Effector CD4-positive, alpha-beta T cell (primary cell): ENCODE results near the gene SSR1.
"Not testable (repeated sequence)": the region's sequence is repeated elsewhere in the genome, so short reads cannot be mapped to it uniquely, and the experiment has no call there.

ENCODE experiments used
- DNase-seq: peaks from one replicate; pipeline ENCODE4 v3.0.0-alpha.2; 2020

The SSR1 gene

DNA sequence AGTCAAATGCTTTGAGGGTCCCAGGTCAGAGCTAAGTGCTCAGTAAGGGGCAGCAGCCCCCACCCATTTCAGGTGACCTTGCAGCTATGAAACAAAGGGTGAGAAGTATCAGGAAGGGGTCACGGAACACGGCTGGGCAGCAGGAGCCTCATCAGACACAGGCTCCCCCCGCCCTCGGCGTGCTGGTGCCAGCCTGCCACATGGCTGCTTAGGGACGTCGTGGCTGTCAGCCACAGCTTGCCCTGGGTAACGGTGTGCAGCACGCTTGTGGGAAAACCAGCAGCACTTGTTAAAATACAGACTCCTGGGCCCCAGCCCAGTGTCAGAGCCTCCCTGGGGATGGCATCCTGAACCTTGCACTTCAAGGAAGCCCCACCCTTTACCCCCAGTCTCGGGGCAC, 39.3 kb downstream of the SSR1 start:
- DNase-seq, result no peak

DNA sequence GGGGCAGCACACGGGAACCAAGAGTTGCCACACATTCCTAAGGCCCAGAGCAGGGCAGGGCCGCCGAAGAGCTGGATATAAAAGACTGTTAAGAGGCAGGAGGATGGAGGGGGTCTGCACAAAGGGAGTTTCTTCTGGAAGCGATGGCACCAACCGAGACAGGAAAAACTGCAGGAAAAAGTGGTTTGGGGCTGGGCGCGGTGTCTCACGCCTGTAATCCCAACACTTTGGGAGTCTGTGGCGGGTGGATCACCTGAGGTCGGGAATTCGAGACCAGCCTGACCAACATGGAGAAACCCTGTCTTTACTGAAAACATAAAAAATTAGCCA, 41.8 kb downstream of the SSR1 start:
- DNase-seq, result no peak

DNA sequence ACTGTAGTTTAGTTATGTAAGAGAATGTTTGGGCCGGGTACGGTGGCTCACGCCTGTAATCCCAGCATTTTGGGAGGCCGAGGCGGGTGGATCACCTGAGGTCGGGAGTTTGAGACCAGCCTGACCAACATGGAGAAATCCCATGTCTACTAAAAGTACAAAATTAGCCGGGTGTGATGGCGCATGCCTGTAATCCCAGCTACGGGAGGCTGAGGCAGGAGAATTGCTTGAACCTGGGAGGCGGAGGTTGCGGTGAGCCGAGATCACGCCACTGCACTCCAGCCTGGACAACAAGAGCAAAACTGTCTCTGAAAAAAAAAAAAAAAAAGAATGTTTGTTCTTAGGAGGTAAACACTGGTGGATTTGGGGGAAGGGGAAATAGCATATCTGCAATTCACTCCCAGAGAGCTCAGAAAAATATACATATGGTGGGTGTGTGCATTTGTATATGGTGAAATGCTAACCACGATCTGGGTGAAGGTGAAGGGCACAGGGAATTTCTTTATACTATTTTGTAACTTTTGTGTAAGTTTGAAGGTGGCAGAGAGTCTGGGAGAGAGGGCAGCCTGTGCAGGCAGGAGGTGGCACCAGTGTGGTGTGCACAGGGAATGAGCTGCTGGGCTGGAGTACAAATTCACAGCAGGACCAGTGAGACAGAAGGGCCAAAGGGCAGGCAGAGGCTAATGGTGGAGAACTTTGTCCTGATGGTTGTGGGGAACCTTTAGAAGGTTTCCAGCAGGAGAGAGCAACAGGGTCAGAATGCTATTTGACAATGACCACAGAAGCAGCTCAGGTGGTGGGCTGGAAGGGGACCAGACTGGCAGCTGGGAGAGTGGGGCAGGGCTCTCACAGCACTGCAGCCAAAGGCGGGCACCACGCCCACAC, 42.4 kb downstream of the SSR1 start:
- no peak for DNase-seq

DNA sequence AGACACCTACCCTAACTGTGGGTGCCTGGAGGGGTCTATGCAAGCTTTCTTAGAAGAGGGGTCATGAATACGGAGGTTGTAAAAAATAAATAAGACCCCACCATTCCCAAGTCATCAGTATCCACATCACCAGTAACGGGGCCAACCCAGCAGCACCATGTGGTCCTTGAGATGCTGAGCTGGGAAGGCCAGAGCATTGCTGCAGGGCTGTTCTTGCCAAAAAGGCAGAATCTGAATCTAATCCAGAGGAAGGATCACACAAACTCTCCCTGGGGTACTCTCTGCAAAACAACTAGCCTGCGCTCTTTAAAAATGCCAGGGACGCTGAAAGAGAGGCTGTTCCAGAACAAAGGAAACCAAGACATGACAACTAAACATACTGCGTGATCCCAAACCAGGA, 43.2 kb downstream of the SSR1 start:
- DNase-seq, result no peak

DNA sequence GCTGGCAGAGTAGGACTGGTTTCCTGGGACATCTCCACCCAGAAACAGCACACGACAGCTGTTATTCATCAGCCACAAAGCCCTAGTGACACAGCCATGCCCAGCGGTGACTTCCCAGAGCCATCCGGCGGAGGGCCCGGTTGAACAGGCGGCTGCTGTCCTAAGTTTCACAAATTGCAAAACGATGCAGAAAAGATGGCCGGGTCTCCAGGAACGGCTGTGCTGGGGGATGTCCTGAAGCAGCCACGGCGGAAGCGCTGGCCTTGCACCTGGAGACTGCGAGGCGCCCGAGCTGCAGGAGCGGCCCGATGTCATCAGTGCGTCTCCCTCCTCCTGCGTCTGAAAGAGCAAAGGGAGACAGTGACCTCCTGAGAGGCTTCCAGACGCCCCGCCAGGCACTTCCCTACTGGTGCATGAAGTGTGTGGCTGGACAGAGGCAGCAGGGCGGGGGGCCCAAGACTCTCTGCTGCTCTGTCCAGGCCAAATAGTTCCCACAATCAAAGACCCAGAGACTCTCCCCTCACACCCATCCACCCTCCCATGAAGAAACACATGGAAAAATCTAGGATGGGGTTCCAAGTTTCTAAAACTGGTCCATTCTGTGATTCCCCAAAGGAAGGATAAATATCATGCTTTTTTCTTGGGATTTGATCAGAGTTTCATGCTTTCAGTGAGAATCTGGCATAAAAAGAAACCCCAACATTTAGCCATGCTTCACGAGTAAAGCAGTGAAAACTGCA, 44.0 kb downstream of the SSR1 start:
- no peak for DNase-seq

DNA sequence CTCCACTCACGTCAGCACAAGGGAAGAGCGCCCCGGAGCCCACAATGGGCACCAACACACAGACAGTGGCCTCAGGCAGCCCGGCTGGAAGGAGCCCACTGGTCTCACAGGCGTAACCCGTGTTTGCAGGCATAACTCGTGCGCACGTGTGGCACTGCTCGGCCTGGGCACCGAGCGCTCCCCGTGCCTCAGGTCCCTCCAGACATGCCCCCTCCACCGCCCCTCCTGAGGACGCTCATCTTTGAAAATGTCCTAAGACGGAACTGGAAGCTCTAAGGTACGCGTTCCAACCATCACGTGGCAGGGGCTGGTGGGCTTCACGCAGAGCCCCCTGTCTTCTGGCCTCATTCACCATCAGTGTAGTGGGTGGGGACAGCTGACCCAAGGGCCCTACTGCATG, 44.6 kb downstream of the SSR1 start:
- DNase-seq, result no peak

DNA sequence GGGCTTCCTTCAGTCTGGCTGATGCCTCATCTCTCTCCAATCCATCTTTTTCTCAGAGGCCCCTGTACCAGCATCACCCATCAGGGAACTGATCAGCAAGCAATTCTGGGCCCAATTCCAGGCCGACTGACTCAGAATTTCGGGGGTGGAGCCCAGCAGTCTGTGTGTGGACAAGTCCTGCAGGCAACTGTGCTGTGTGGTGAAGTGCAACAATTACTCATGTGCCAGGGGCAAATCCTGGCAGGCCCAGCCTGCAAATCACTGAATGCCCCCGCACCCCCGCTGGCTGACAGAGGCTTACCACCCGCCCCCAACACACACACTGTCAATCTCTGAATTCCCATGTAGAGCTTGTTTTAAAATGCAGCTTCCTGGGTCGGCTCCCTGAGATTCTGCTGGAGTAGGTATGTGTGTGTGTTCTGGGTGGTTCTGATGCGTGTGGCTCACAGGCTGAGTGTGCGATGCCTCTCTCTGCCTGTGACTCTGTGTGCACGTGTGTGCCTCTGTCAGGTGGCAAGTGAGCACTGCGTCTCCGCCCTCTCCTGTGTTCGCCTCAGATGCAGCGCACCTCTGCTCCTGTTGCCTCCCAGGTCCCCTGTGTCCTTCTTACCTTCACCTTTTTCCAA, 45.4 kb downstream of the SSR1 start:
- no peak for DNase-seq

DNA sequence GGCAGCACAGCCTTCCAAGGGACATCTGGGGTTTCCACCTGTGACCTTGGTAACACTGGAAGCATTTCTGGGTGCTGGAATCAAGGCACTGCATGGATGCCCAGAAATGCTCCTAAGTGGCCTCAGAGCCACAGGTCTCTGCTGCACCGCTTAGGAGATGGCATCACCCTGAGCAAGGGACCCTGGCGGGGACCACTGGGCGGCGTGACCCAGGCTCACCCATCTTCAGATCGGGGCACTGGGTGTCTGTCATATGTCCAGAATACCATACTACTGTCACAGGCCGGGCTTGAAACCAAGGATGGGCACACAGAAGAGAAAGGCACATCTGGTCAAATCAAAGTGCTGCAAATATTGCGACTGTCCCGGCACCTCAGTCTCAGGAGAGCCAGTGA, 45.9 kb downstream of the SSR1 start:
- DNase-seq, result no peak

DNA sequence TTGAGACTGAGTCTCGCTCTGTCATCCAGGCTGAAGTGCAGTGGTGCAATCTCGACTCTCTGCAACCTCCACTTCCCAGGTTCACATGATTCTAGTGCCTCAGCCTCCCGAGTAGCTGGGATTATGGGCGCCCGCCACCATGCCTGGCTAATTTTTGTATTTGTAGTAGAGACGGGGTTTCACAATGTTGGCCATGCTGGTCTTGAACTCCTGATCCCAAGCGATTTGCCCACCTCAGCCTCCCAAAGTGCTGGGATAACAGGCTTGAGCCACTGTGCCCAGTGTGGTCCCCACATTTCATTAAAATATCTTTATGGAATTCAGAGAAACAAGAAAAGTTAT, 47.6 kb downstream of the SSR1 start:
- DNase-seq, result not testable (repeated sequence)

DNA sequence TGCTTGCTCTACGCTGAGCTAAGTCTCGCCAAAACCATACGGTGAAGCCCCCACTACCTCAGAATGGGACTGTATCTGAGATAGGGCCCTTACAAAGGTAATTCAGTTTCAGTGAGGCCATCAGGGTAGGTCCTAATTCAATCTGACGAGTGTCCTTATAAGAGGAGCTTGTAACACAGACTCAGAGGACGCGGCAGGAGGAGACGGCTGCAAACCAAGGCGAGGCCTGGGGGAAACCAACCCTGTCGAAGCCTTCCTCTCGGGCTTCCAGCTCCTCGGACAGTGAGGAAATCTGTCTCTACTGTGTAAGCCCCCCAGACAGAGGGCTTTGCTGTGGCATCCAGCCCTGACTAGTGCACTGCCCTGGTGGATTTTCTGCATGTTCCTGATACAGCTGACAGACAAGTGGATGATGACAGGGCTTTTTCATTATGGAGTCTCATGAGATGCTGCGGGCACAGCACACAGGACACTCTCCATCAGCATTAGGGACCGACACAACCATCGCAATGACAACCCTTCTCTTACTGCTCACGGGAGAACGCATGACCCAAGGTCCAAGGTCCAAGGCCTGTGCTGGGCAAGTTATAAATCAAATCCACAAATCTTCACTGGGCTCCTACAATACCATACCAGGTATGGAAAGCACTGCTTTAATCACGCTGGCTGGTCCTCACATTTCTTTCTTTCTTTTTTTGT, 48.2 kb downstream of the SSR1 start:
- DNase-seq, result no peak

DNA sequence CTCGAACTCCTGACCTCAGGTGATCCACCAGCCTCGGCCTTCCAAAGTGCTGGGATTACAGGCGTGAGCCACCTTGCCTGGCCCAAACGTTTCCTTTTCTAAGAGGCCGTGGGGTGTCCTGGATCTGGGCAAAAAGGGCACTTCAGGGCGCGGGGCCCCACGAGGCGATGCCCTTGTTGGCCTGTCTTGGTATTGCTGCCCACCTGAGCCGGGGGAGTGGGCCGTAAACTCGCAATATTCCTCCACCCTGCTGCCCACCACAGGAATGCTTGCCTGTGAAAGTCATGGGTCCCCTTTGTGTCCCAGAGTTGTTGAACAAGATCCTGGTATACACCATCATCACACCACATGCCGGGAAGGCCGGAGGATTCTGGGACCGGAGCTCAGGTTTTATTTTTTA, 49.0 kb downstream of the SSR1 start:
- no peak for DNase-seq

DNA sequence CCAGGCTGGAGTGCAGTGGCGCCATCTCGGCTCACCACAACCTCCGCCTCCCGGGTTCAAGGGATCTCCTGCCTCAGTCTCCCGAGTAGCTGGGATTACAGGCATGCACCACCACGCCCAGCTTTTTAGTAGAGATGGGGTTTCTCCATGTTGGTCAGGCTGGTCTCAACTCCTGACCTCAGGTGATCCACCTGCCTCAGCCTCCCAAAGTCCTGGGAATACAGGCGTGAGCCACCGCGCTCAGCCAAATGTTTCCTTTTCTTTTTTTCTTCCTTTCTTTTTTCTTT, 49.5 kb downstream of the SSR1 start:
- not testable (repeated sequence) for DNase-seq

DNA sequence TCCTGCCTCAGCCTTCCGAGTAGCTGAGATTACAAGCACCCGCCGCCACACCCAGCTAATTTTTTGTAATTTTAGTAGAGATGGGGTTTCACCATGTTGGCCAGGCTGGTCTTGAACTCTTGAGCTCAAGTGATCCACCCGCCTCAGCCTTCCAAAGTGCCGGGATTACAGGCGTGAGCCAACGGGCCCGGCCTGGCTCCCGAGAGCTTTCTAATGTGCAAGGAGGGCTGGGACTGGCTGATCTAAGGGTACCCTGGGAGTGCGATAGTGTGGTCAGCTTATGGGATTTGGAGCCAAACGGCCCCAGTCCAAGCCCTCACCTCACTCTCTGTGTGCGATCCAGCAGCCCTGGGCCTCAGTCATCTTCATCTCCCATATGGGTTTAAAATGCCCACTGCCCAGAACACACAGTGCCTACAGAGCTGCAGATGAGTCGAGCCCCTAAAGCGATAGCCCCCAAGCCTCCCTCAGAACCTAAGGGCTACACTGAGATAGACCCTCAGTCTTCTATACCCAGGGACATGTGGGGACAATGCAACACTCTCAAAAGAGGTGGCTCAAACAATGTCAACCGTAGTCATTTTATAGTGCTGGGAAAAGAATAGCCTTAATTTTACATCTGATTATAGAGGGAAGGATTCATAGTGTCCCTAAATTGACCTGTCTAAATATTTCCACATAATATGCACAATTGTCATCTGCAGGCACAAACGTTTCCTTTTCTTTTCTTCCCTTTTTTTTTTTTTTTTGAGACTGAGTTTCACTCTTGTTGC, 50.1 kb downstream of the SSR1 start:
- DNase-seq, result no peak

DNA sequence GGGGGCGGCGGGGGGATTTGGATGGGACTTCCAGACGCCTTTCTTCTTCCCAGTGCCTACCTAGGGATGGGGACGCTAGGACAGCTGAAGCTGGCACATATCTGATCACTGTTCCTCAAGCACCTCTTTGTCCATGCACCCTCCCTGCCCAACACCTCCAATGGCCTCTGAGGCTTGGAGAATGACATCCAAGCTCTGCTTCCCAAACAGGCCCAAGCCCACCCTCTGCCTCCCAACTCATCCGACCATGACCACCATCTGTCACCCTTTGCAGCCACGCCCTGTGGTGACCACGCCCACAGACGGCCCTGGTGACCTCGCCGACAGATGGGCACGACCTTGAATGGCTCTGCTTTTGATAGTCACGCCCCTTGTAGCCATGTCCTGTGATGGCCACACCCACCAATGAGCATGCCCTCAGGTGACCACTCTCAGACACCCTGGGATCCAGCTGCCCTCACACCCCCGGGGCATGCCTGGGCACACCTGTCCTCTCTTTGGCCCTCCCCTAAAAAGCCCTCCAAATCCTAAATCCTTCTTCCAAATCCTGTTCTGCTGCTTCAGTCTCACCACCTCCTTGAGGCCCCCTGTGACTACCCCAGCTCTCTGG, 51.0 kb downstream of the SSR1 start:
- DNase-seq, result no peak

DNA sequence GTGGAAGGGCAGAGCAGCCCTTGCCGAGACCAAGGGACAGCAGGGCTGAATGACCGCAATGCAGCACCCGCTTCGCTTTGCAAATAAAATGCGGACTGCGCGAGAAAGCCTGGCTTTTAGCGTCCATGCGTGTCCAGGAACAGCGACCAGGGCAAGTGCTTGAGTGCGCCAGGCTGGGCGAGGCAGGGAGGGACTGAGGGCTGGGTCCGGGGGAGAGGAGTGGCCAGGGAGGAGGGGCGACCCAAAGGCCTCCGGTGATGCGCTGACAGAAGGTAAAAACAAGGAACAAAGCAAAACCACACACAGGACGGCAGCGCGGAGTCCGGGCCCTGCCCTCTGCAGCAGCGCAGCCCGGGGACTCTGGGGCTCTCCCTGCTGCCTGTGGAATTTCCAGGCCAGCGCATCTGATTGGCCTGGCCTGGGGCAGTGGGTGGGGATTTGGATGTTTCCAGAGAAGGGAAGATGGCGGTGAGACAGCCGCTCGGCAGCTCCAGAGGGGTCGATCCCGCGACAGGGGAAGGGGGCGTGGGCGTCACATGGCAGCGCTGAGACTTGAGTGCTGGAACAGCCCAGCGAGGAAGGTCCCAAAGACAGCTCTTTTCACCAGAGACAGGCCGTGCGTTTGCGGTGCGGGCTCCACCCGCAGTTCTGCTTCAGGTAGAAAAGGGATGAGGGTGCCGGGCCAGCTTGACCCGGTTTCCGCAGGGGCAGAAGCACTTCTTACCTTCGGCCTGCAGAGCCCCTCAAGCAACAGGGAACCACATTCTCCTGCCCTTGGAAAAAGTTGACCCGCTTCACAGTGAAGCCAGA, 51.8 kb downstream of the SSR1 start:
- DNase-seq, result no peak

DNA sequence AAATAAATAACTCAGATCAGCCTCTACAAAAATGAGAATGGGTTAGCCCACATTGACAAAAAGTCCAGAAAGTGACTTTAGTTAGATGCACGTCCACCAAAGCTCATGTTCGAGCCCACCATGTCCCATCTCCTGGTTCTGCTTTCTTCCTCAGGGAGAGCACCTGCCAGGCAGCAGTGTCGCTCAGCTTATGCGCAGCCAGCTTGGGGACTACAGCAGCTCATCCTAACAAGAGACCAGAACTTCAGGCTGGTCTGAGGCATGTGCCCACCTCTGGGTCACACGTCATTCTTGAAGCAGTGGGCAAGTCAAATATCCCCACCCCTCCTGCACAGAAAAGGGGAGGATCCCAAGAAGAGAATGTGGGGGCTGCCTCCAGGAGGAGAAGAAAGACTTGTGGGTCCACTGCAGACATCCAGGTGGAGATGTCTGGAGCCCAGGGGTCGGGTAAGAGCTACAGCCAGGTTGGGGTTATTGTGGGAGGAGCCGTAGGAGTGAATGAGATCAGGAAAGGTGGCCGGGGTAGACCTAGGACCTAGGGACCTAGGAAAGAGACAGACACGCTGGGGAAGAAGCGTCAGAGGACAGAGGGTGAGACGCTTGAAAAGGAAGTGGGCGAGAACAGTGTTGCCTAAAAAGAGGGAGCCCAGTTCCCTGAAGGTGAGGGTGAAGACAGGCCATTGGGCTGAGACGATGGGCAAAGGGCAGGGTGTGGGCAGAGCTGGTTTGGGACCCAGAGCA, 52.5 kb downstream of the SSR1 start:
- DNase-seq, result no peak

DNA sequence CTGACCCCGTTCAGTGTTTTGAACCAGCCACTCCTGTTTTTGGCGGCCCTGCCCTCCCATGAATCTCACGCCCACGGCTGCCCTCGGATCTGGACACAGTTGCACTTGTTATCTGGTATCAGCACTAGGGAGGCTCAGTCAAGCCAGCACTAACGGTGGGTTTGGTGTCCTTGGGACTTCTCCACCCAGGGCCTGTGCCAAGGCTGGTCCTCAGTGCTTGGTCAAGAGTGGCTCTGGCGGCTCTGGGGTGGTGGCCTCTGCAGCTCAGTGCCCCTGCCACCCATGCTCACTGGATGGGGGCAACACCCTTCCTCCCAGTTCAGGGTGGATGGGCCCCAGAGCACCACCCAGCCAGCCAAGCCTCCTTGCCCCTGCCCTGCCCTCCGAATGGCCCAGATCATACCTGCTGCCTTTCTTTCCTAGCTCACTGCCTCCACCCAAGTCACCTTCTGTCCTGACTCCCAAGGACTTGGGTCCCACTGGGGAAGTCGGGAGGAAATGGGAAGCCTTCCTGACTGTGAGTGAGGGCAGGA, 54.7 kb downstream of the SSR1 start:
- no peak for DNase-seq

DNA sequence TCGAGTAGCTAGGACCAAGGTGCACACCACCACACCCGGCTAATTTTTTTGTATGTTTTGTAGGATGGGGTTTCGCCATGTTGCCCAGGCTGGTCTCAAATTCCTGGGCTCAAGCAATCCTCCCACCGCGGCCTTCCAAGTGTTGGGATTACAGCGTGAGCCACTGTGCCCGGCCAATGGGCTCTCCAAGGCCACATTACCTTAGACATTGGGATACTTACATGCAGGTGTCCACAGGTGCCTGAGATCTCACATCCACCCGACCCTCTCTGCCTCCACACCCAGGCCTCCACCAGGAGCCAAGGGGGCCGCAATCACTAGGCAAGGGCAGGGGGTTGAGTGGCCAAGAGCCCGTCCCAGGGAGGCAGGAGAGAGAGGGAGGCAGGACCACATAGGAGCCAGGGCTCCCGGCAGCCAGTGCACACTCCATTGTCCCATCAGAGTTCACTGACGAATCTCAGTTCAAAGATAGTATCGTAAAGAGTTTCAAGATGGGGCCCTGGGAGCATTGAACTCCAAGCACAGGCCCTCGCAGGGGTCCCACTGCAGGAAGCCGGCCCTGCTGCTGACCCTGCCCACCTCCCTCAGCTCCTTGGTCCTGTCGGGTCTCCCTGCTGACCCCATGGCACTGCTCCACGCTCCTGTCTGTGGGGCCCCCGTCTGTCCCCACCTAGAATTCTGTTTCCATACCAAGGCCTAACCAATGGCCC, 55.3 kb downstream of the SSR1 start:
- DNase-seq, result no peak

DNA sequence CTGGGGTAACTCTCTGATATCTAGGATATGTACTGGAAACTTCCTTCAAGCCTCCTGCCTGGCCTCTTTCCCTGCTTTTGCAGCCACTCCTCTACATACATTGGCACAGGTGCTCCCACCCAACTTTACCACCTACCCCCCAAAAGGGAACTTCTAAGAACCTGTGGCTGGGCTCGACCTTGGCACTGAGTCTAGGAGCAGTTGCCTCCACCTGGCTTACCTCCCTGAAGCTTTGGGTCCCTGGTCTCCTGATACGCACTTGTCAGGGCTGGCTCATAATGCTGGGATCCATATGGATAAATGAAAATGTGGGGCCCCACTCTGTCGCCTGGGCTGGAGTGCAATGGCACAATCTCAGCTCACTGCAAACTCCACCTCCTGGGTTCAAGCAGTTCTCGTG, 56.2 kb downstream of the SSR1 start:
- no peak for DNase-seq

DNA sequence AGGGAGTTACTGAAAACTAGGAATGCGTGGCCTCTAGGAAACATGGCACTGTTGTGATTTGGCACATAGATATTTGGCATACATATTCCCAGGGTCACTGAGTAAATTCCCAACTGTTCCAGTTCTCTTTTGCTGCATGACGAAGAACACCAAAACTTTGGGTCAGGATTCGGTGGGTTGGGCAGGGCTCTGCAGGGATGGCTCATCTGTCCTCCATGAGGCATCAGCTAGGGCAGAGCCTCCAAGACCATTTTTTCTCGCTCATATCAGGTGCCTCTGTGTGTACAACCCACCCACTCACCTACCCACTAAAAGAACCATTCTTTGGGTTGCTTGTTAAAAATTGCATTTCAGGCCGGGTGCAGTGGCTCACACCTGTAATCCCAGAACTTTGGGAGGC, 57.1 kb downstream of the SSR1 start:
- DNase-seq, result no peak
